Body of pancreas (tissue), 4 donors: ENCODE measurements around the gene TCFL5. TPM values are rescaled to one million over a fixed set of nuclear protein-coding genes. Genes with fewer than 3 reads are reported as not detected.

Experiments used
- ATAC-seq: fragments of 150-250 bp; one replicate; pipeline ENCODE4 v1.9.1; 2016
- DNase-seq, 4 donors: peaks; one replicate each; pipeline ENCODE4 v3.0.0-alpha.2; 2019
- H3K27ac ChIP-seq, 4 donors: fragments of 200-600 bp; sonication (generic); 1 replicate in 3 of 4; 2 replicates in 1 of 4; pipeline versions ENCODE4 v1.5.1 to v1.6.1; 2016 to 2019; ENCODE audit warnings: mild to moderate bottlenecking in 1 of 4, mixed read lengths in 1 of 4, moderate library complexity in 1 of 4
- H3K27me3 ChIP-seq, 2 donors: fragments of 200-600 bp; sonication (generic); one replicate each; pipeline ENCODE4 v1.6.0; 2016; ENCODE audit warnings: mild to moderate bottlenecking in 1 of 2
- H3K36me3 ChIP-seq, 2 donors: fragments of 200-600 bp; sonication (generic); replicated peaks in 1 of 2; 2 replicates each; pipeline ENCODE4 v1.5.1; 2016; ENCODE audit warnings: low read depth in 2 of 2; ENCODE audit not compliant: insufficient read depth in 1 of 2
- H3K4me1 ChIP-seq: fragments of 200-600 bp; sonication (generic); one replicate; pipeline ENCODE4 v1.6.0; 2016
- H3K4me3 ChIP-seq, 2 donors: fragments of 200-600 bp; sonication (generic); 1 replicate in 1 of 2; 2 replicates in 1 of 2; pipeline ENCODE4 v1.5.1; 2016 to 2019
- H3K9me3 ChIP-seq, 3 donors: fragments of 200-600 bp; sonication (generic); 1 replicate in 2 of 3; 2 replicates in 1 of 3; pipeline ENCODE4 v1.5.1; 2016
- POLR2A ChIP-seq, 3 donors: fragments of 450-650 bp; IDR thresholded peaks; one replicate each; pipeline ENCODE4 v1.6.1; 2016; ENCODE audit warnings: antibody characterized with exemption in 3 of 3, mild to moderate bottlenecking in 2 of 3
- WGBS, 2 donors: methylation state at CpG; one replicate each; pipeline ENCODE4 v1.1.5; 2017; 5-methylcytosine and 5-hydroxymethylcytosine counted together
- intact Hi-C: fragments of 100-400 bp; cut with DNase I; formaldehyde crosslinking; loops from one replicate; pipeline ENCODE4 v1.15.1; 2023
- total RNA-seq, 2 donors: library from RNA; depleted of rRNA; stranded (reverse); fragments of >200 nt; gene quantifications; one replicate each; pipeline ENCODE4 v1.1.0, GENCODE V29; 2016
- TF ChIP-seq, protein P1 (sequence below), 7 experiments: fragments of 450-650 bp in 4 of 7; fragments of 200-600 bp in 3 of 7; sonication (generic) in 3 of 7; IDR thresholded peaks; one replicate each; pipeline ENCODE4 v1.5.1; 2016 to 2019; ENCODE audit warnings: antibody characterized with exemption in 7 of 7

The TCFL5 gene
- total RNA-seq, 2 donors from 2014 or later, result 2.0 to 7.5 TPM

DNA sequence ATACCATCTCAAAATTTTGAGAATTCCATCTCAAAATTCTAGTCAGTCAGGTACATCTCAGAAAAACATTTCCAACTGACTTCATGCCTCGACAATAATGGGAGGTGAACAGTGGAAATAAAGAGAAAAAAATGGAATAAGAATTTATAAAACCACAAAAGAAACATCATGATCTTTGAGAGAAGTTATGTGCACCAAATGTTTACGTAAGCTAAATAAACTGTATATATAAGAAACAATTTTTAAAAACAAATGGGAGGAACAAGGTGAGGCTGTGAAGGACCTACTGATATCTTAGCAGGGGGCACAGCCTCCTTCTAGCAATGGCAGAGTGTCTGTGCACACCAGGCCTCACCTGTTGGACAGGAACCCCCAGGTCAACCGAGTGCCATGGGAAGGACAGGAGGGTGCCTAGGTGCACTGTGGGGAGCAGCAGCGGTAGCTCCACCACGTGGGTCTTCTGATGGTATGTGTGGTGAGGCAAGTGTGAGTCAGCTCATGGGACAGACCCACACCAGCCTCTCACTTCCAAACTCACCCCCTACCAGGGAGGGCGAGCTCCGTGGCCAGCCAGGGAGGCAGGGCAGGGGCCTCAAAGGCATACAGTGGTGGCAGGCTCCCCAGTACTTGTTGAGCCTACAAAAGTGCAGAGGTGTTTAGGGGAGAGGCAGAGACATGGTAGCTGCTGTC, 41.4 kb upstream of the TCFL5 start:
- no peak for TF ChIP-seq POLR2A (IDR thresholded peaks at IDR 0.05)
- TF ChIP-seq, protein P1, sequence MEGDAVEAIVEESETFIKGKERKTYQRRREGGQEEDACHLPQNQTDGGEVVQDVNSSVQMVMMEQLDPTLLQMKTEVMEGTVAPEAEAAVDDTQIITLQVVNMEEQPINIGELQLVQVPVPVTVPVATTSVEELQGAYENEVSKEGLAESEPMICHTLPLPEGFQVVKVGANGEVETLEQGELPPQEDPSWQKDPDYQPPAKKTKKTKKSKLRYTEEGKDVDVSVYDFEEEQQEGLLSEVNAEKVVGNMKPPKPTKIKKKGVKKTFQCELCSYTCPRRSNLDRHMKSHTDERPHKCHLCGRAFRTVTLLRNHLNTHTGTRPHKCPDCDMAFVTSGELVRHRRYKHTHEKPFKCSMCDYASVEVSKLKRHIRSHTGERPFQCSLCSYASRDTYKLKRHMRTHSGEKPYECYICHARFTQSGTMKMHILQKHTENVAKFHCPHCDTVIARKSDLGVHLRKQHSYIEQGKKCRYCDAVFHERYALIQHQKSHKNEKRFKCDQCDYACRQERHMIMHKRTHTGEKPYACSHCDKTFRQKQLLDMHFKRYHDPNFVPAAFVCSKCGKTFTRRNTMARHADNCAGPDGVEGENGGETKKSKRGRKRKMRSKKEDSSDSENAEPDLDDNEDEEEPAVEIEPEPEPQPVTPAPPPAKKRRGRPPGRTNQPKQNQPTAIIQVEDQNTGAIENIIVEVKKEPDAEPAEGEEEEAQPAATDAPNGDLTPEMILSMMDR (IDR thresholded peaks at IDR 0.05), result no peak
- ATAC-seq (no peak), DNase-seq (no peak)
- intact Hi-C loops, result no loop called here
- WGBS, 2 donors, result 78 to 81% methylated on average over 3 to 7 of the region's 7 CpGs
- no peak overlapping the region for H3K27ac ChIP-seq
- peaks cover 10 to 33% of the 10 kb centered on the region in 2 donors for H3K36me3 ChIP-seq
- peaks cover 29% of the 10 kb centered on the region for H3K4me1 ChIP-seq
- no peaks in the 10 kb centered on the region for H3K9me3 ChIP-seq
- no peak overlapping the region for H3K4me3 ChIP-seq
- no peaks in the 10 kb centered on the region for H3K27me3 ChIP-seq

- no peak overlapping the region for H3K4me3 ChIP-seq
- WGBS, 2 donors, result 90 to 91% methylated on average over 11 of the region's 11 CpGs
- intact Hi-C loops, result no loop called here
- ATAC-seq (no peak), DNase-seq (no peak)
- H3K27me3 ChIP-seq, result no peaks in the 10 kb centered on the region
- no peak overlapping the region for H3K27ac ChIP-seq
- H3K4me1 ChIP-seq, result peaks cover 29% of the 10 kb centered on the region
- peaks cover 10 to 28% of the 10 kb centered on the region in 2 donors for H3K36me3 ChIP-seq
- no peak for TF ChIP-seq POLR2A (IDR thresholded peaks at IDR 0.05)
- TF ChIP-seq, protein P1 (IDR thresholded peaks at IDR 0.05), result no peak
- no peaks in the 10 kb centered on the region for H3K9me3 ChIP-seq
Observed at GRCh38 chr20:62901891-62902290, 40.3 kb upstream of the TCFL5 start.

DNA sequence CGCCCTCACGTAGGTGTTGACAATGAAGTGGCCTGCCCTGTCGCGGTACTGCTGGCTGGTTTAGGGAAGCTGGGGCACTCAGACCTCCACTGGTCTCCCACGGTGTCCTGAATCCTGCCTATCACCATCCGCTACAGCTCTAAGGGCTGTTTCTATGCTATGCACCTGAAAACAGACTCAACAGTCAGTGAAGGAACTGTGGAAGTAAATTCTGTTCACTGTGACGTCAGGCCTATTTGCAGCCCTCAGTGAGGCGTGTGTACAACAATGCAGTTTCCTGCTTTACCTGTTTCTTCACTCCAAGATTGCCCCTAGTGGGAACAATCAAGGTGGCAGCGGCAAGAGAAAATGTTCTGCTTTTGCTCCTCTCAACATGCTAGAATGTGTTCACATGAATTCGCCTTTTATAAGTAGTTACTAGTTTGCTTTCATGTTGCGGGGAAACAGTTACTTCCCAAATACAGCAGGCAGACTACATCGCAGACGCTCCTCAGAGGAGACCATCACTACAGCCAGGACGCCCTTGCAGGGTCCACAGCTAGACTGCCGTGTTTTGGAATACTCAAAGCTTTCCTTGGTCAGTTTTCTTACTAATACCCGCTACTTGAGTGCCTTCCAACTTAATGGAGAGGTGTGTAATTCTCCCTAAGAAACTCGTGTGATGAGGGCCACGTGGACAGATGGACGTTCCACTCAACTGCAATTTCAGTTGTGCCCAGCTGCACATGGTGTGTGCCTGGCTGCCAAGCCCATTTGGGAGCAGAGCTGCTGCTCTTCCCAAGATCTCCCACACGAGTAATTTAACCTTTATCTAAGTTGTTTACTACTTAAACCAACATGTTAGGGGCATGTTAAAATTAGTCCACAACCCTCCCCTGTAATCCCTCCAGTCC, 39.3 kb upstream of the TCFL5 start:
- 42 to 46% methylated on average over 19 to 20 of the region's 20 CpGs for WGBS, 2 donors
- no peaks in the 10 kb centered on the region for H3K9me3 ChIP-seq
- DNase-seq (peak in 3 of 4 donors; percentile 42 to 62 (median 60)), ATAC-seq (peak; percentile 69)
- intact Hi-C loops, result no loop called here
- H3K27me3 ChIP-seq, result no peaks in the 10 kb centered on the region
- H3K4me1 ChIP-seq, result peaks cover 29% of the 10 kb centered on the region
- peak overlapping the region; percentile 62 to 80 (median 74) for H3K27ac ChIP-seq
- no peak overlapping the region for H3K4me3 ChIP-seq
- no peak for TF ChIP-seq POLR2A (IDR thresholded peaks at IDR 0.05)
- TF ChIP-seq, protein P1 (IDR thresholded peaks at IDR 0.05), result peak in 3 of 7 experiments; percentile 0 to 46 (median 44)
- peaks cover 6 to 20% of the 10 kb centered on the region in 2 donors for H3K36me3 ChIP-seq

DNA sequence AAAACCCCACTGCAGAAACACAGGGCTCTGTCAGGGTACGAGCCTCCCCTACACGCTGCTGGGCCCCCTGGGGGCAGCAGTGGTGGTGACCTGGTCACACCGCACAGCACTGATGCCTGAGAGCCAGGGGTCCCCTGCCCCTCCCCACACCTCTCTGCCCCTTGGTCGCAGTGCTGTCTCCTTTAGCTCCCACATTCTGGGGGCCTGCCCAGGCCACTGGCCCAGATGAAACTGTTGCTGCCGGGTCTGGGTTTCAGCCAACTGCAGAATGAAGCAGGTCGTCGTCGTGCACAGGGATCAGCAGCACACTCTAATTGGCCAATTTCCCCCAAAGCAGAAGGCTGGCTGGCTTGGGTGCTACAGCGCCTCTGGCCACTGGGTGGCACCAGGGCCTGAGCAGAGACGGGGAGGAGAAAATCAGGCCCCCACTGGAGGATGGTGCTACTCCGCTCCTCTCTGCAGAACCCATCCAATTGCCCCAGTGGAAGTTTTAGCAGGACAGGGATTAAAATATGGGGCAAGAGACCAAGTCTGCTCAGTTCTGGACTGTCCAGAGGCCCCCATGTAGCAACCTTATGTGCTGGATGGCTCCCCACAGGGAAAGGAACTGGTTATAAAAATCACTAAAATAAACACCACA, 38.5 kb upstream of the TCFL5 start:
- Histone ChIP-seq H3K36me3 (peaks cover 5 to 15% of the 10 kb centered on the region in 2 donors), H3K9me3 (no peaks in the 10 kb centered on the region), H3K4me1 (peaks cover 29% of the 10 kb centered on the region), H3K27me3 (no peaks in the 10 kb centered on the region), H3K4me3 (no peak overlapping the region), H3K27ac (peak overlapping the region; percentile 62 to 80 (median 74))
- WGBS, 2 donors, result 0 to 5% methylated on average over 2 to 11 of the region's 11 CpGs
- TF ChIP-seq, protein P1 (IDR thresholded peaks at IDR 0.05), result peak; percentile 83 to 93 (median 88)
- TF ChIP-seq POLR2A (IDR thresholded peaks at IDR 0.05), result peak in 1 of 3 donors; percentile 29
- DNase-seq (peak; percentile 72 to 75 (median 75)), ATAC-seq (peak; percentile 90)
- intact Hi-C loops, result no loop called here
